HG02973 (cell line): ENCODE results near the gene SLC49A3.
"Not testable (repeated sequence)": the region's sequence is repeated elsewhere in the genome, so short reads cannot be mapped to it uniquely, and the experiment has no call there.

ENCODE experiments used
- ATAC-seq: cut with Tn5 transposase; IDR thresholded peaks from one replicate; pipeline ENCODE4 v1.9.1; 2021; ENCODE audit warnings: moderate library complexity; ENCODE audit not compliant: unreplicated experiment

Gene SLC49A3

GRCh38 chr4:722169-722725 is 33.3 kb upstream of the SLC49A3 start:
- no peak for ATAC-seq

DNA sequence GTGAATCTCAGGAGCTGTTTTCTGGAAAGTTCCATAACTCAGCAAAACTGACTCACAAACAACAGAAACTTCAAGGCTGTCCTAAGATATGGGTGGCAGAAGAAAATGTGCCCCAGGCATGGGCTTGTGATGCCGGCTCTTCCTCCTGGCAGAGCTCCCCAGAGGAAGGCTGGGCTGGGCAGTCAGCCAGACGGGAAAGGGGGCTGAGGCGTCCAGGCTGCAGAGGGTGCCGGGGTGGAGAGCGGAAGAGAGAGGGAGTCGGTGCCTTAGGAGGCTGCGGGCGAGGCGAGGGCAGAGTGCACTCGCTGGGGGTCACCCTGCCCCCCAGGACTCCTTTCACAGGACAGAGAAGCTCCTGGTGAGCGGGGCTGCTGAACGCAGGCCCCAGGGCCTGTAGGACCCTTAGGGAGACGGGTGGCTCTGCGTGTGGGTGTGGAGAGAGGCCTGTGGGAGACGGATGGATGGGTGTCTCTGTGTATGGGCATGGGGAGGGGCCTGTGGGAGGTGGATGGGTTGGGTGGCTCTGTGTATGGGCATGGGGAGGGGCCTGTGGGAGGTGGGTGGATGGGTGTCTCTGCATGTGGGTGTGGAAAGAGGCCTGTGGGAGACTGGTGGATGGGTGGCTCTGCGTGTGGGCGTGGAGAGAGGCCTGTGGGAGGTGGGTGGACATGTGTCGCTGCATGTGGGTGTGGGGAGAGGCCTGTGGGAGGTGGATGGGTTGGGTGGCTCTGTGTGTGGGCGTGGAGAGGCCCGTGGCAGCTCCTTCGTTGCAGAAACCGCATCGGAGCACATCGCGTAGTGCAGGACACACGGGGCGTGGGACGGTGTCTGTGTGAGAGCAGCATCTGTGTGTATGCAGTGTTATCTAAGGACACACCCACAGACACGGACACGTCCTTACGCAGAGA is 32.6 kb upstream of the SLC49A3 start:
- ATAC-seq: no peak

- ATAC-seq: no peak
Measured at GRCh38 chr4:720111-720860, 31.3 kb upstream of the SLC49A3 start.

- no peak for ATAC-seq
Measured at GRCh38 chr4:718460-718859, 29.5 kb upstream of the SLC49A3 start.

DNA sequence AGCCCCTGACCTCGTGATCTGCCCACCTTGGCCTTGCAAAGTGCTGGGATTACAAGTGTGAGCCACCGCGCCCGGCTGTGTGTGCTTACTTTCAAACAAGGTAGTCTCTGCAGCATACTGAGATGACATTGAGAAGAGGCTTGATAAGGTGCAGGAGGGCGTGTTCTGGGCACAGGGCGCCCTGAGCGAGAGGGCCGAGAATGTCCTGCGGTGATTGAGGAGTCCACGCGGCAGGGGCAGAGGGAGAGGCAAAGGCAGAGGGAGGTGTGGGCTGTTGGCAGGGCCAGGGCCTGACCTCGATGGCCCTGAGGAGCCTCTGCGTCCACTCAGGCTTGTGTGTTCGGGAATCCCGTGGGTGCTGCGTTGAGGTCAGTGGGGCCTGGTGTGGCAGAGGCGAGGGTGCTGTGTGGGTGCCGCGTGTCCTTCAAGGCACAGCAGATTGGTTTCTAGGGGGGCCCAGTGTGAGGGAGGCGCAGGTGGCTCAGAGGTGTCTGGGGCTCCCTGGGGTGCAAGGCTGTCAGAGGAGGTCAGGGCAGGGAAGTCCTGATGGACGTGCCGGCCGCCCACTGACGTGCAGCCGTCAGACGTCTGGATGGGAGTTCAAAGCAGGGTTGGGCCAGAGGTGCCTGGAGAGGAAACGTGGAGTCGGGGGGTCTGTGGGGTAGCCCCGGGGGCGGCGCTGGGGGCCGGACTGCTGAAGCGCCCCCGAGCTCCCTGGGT is 28.8 kb upstream of the SLC49A3 start:
- ATAC-seq: no peak

DNA sequence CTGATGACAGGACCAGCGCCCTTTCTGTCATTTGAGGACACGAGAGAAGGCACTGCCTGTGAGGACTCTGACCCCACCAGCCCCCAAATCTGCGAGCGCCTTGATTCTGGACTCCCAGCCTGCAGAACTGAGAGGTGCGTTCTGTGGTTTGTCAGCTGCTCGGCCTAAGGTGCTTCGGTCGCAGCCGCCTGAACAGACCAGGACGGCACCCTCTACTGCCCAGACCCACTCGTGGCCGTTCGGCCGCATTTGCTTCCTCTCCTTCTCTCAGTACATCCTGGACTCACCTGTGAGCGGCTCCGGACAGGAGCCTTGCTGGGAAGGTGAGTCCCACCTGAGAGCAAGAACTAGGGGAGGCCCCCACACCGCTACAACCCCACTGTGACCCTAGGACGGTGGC is 25.1 kb upstream of the SLC49A3 start:
- no peak for ATAC-seq

DNA sequence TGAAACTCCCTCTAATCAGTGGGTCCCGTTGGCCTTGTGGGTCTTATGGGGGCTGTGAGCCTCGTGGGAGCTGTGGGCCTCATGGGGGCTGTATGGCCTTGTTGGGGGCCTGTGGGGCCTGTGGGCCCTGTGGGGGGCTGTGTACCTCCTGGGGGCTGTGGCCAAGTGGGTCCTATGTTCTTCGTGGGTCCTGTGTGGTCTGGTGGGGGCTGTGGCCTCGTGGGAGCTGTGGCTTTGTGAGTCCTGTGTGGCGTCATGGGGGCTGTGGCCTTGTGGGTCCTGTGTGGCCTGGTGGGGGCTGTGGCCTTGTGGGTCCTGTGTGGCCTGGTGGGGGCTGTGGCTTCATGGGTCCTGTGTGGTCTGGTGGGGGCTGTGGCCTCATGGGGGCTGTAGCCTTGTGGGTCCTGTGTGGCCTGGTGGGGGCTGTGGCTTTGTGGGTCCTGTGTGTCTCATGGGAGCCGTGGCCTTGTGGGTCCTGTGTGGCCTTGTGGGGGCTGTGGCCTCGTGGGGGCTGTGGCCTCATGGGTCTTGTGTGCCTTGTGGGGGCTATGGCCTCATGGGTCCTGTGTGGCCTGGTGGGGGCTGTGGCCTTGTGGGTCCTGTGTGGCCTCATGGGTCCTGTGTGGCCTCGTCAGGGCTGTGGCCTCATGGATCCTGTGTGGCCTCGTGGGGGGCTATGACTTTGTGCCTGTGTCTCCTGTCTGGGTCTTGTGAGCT is 24.1 kb upstream of the SLC49A3 start:
- ATAC-seq: no peak

DNA sequence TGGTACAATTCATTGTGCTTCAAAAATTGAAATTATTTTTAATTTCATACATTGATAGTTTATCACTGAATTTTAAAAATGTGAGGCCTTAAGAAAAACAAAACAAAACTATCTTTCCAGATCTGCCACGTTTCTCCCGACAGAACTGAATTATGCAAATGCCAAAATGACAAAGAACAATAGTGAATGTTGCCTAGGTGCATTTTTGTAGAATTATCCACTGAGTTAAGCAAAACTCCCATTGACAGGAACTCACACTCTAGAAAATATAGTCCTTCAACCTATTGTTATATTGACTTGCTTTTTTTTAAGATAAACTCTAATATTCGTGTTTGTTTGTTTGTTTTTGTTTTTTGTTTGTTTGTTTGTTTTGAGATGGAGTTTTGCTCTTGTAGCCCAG is 23.1 kb upstream of the SLC49A3 start:
- no peak for ATAC-seq

DNA sequence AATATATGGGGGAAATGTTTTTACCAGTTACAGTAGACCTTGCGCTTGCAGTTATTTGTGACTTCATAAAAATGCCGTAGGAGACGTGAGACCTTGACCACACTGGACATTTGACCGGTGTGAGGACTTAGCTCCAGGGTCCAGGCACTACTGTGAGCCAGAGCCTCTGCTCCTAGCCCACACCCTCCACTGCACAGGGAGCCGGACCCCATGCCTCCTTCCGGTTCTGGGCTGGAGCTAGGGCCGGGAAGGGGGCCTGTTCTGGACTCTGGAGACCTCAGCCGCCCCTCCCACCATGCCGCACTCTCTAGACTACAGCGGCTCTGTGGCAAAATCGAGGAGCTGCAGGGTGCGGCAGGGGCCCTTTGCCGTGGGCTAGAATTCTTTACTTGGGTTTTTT is 22.0 kb upstream of the SLC49A3 start:
- ATAC-seq: no peak

DNA sequence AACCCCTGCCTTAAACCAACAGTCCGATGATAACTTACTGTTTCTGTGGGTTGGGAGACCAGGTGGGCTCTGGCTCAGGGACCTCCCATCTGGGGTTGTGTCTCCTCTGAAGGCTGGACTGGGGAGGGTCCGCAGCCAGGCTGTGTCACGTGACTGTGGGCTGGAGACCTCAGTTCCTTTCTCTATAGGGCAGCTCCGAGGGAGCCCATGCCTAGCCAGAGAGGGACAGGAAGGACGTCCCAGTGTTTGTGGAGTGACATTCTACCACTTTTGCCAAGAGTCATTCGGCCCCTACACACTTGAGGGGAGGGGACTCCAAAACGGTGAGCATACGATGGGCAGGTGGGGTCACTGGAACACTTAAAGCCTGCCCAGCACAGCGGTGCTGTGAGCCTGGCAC is 21.2 kb upstream of the SLC49A3 start:
- no peak for ATAC-seq

GRCh38 chr4:709348-709747 is 20.4 kb upstream of the SLC49A3 start:
- no peak for ATAC-seq

DNA sequence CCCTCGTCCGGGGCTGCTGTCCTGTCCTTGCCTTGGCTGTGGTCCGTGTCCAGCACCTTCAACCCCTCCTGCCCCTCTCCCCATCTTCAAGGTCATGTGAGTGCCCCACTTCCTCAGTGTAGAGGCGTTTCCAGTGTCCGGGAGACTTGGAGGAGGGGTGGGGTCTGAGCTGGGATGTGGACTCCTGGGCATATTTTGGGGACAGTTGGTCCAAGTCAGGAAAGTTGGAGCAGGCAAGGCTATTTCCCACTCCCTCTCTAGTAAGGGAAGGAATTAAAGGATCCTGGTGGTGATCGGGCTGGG is 19.6 kb upstream of the SLC49A3 start:
- no peak for ATAC-seq

GRCh38 chr4:707929-708630 is 19.1 kb upstream of the SLC49A3 start:
- ATAC-seq: no peak

- no peak for ATAC-seq
Measured at GRCh38 chr4:706834-707598, 18.1 kb upstream of the SLC49A3 start.

- not testable (repeated sequence) for ATAC-seq
Measured at GRCh38 chr4:706083-706633, 17.2 kb upstream of the SLC49A3 start.

DNA sequence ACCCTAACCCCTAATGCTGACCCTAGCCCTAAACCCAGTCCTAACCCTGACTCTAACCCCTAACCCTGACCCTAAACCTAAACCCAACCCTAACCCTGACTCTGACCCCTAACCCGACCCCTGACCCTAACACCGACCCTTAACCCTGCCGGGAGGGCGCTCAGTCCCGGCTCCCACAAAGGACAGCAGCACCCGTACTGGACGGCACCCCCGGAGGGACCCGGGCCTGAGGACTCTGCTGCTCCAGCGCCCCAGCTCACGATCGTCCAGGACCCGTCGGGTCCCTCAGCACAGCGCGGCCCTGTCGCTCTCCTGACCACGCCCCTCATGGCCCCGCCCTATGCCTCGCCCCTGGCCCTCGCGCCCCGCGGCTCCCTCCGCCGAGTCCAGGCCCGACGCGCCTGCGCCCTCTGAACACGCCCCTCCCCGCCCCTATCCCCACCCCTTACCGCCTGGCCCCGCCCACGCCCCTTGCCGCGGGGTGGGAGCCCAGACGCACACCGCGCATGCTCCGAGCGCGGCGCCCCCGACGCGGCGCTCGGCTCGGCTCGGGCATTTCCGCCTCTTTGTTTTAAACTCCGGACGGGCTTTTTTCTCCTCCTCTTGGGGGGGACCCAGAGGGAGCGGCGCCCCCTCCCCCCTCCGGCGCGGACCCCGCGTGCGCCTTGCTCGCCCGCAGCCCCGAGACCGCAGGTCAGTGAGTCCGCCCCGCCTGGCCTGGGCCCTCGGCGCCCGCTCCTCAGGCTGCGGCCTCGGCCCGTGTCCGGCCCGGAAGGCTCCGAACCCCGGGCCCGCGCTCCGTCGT is 16.5 kb upstream of the SLC49A3 start, which contains the start of gene PCGF3:
PCGF3 (plus strand) TSS at position 555 of the 805 bp plus-strand sequence. CDS start 27,849 bp downstream, outside the sequence.
- peak; percentile 89 for ATAC-seq

DNA sequence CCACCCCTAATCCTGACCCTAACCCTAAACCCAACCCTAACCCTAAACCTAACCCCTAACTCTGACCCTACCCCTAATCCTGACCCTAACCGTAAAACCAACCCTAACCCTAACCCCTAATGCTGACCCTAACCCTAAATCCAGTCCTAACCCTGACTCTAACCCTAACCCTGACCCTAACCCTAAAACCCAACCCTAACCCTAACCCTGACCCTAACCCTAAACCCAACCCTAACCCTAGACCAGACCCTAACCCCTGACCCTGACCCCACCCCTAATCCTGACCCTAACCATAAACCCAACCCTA is 16.0 kb upstream of the SLC49A3 start:
- ATAC-seq: no peak

DNA sequence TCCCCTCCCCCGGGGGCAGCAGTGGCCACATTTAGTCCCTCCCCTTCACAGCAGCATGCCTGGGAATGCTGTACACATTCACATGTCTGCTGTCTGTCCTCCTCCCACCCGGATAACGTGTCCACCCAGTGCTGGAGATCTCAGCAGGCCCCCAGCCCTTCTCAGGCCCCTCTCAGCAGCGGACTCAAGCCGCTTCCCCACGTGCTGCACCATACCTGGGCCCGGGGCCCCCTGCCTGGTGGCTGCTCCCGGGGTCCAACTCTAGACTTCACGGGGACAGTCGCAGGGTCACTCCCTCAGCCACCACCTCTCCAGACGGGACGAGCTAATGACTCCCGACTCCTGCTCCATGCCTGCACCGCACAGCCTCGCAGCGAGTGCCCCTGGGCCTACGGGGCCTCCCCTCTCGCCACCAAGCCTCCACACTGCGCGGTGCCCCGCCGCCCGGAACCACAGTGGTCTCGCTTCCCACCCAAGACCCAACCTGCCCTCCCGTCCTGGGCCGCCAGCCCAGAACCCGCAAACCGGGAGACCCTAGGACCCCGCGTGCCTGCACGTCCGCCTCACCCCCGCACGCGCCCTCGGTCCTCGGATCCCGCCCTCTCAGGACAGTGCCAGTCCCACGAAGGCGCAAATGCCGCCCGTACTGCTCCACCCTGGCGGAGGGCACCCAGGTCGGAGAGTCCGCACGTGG is 15.4 kb upstream of the SLC49A3 start:
- no peak for ATAC-seq
